IPS DF 19.7 (cell line): Measurements from ENCODE around the gene GPR180.
"Not testable (repeated sequence)": the region's sequence is repeated elsewhere in the genome, so short reads cannot be mapped to it uniquely, and the experiment has no call there.

Experiments used
- DNase-seq: peaks from one replicate; pipeline ENCODE4 v3.0.0-alpha.2; 2013; ENCODE audit warnings: low read depth, low spot score

GPR180 gene

DNA sequence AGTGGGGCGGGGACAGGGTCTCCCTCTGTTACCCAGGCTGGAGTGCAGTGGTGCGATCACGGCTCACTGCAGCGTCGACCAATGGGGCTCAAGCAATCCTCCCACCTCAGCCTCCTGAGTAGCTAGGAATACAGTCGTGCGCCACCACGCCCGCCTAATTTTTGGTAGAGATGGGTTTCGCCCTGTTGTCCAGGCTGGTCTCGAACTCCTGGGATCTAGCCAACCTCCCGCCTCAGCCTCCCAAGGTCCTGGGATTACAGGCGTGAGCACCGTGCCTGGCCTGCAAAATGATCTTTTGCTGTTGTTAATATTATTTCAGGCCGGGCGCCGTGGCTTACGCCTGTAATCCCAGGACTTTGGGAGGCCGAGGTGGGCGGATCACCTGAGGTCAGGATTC lies 5.1 kb upstream of the GPR180 start:
- DNase-seq, result no peak

DNA sequence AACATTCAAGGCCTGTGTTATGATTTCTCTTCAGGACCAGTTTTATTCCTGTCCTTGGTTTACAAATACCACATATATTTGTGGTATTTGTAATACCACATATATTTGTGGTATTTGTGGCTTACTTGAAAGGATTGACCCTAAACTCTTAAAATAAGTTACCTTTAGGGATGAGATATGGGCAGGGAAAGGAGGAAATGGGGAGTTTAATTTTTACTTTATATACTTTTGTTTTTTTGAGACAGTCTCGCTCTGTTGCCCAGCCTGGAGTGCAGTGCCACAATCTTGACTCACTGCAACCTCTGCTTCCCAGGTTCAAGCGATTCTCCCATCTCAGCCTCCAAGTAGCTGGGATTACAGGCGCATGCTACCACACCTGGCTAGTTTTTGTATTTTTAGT lies 3.4 kb upstream of the GPR180 start:
- DNase-seq, result no peak

- no peak for DNase-seq
These were observed 1.8 kb upstream of the GPR180 start for GRCh38 chr13:94599877-94600276.

GRCh38 chr13:94602467-94602866 lies 810 bp downstream of the GPR180 start:
- DNase-seq, result no peak

DNA sequence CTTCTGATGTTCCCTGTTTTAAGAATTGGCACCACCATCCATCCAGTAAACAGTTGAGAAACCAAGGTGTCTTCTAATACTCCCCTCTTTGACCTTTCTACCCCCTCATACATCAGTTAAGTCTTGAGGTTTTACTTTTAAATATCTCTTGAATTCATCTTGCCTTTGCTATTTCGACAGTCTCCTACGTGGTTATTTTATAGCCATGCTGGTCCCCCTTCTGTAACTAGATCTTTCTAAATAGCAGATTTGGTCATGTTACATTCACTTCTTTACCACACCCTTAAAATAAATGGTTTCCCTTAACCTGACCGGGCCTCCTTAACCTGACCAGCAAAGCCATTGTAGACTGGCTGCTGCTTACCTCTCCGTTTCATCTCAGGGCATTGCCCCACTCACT lies 5.4 kb downstream of the GPR180 start:
- DNase-seq, result no peak

DNA sequence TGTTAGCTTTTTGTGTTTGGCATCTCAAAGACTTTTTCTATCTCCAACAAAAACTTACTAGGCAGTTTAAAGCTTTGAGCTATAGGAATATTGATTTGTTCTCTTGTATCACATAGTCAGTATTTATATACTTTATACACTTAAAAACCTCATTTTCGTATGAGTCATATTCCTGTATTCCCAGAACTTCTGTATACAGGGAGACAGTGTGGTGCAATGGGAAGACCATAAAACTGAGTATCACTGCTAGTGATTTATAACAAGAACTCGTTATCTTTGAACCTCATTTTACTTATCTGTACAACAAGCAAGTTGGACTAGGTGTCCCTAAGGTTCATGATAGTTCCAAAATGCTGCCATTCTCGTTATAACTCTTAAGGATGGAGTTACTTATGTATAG lies 6.3 kb downstream of the GPR180 start:
- DNase-seq, result no peak

DNA sequence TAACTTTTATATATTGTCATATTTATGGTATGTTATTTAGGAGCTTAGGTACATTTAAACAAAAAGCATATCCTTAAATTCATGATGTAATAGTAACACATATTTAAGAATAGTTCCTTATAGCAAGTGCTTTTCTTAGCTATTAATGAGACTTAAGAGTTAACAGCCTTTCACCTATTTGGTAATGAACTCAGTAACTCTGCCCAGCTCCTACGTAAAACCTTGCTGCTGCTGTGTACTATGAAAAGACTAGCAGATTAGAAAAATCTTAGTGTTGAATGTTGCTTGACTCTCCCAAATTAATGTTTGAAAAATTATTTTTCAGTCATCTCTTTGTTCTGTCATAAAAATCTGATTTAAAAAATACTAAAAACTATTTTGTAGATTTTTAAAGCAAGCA lies 6.9 kb downstream of the GPR180 start:
- DNase-seq, result no peak

GRCh38 chr13:94609196-94609595 lies 7.5 kb downstream of the GPR180 start:
- DNase-seq, result no peak

DNA sequence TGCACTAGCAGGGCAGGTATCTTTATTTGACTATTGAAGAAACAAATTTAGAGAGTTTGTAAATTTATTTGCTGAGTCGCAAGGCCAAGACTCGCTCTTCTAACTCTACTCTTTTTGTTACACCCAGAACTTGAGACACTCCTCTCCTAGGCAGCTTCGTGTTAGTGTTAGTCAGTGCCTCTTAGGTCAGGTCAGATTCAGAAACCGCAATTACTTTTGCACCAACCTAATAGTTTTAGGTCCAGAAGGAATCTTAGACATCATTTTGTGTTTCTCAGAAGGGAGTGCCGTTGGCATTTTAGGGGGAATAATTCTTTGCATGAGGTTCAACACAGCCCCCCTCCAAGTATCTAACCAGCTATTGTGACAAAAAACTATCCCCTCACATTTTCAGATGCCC lies 8.8 kb downstream of the GPR180 start:
- DNase-seq, result no peak

GRCh38 chr13:94612050-94612449 lies 10.4 kb downstream of the GPR180 start:
- DNase-seq, result no peak

DNA sequence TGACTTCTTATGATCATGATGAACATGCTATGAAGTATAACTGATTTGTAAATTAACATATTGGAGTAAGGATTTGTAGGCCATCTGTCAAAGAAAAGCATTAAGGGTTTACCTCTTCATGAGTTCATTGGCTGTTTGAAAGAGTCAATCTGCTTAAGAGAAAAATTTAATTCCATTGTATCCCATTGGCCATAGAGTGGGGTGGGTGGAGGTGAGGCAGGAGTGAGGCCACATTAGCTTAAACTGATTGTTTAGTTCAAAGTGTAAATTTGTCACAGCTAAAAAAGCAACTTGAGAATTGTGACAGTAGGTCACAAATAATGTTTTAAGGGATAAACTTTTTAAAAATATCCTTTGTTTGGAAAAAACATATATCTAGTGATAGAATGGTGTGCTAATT lies 11.4 kb downstream of the GPR180 start:
- DNase-seq, result no peak

GRCh38 chr13:94617389-94618000 lies 15.8 kb downstream of the GPR180 start:
- DNase-seq, result no peak

DNA sequence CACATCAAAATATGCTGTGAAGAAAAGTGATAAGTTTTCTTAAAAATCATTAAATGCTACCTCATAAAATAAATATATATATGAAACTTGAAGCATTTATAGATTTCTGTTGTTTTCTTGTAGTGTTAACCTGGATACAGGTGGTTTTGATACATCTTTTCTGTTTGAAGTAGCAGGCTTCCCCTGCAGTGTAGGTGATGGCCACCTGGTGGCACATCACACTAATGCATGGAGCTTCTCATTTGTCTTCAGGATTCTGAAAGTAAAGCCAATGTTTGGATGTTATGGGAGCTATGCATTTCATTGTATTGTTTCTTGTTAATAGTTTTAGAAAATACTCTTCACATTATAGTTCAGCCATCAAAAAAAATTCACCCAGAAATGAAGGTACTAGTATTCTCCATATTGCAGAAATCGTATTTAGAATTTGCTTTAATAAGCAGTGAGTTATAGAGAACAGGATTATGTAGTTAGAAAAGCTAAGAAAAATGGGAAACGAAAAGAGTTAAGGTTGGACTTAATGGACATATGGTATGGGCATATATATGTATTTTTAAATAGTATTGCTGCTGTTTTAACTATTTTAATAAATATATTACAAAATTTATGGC lies 18.7 kb downstream of the GPR180 start:
- DNase-seq, result no peak

GRCh38 chr13:94622344-94622743 lies 20.7 kb downstream of the GPR180 start:
- DNase-seq, result no peak

DNA sequence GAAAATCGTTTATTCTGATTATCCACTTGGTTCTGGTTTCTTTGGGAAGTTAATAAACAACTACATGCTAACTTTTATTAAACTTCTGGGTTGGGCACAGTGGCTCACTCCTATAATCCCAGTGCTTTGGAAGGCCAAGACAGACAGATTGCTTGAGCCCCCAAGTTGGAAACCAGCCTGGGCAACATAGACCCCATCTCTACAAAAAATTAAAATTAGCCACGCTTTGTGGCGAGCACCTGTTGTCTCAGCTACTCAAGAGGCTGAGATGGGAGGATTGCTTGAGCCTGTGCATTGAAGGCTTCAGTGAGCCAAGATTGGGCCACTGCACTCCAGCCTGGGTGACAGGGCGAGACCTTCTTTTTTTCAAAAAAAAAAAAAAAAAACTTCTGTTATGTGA lies 21.7 kb downstream of the GPR180 start:
- no peak for DNase-seq

DNA sequence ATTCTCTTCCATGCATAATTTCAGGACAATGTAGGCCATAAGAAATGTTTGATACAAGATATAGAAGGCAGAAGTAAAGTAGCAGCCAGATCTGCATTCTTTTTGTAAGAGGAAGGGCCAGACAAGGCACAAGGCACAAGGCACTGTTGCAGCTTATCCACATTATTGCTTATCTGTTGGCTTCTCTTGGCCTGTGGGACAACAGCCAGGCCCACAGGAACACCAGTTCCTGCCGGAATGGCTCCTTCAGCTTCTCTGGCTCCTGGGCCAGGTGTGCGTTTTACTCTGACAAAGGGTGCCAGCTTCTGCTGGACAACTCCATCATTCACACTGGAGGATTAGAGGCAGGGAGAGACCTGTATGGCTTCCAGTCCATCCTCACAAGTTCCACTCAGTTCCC lies 29.2 kb downstream of the GPR180 start:
- DNase-seq, result no peak

- no peak for DNase-seq
These were observed 30.7 kb downstream of the GPR180 start for GRCh38 chr13:94632226-94632980.

- DNase-seq, result not testable (repeated sequence)
These were observed 34.4 kb downstream of the GPR180 start for GRCh38 chr13:94636096-94636495.

GRCh38 chr13:94636942-94637578 lies 35.4 kb downstream of the GPR180 start:
- no peak for DNase-seq

DNA sequence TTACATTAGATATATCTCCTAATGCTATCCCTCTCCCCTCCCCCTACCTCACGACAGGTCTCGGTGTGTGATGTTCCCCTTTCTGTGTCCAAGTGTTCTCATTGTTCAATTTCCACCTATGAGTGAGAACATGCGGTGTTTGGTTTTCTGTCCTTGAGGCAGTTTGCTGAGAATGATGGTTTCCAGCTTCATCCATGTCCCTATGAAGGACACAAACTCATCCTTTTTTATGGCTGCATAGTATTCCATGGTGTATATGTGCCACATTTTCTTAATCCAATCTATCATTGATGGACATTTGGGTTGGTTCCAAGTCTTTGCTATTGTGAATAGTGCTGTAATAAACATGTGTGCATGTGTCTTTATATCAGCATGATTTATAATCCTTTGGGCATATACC lies 36.0 kb downstream of the GPR180 start:
- not testable (repeated sequence) for DNase-seq

- no peak for DNase-seq
These were observed 39.1 kb downstream of the GPR180 start for GRCh38 chr13:94640721-94641120.

DNA sequence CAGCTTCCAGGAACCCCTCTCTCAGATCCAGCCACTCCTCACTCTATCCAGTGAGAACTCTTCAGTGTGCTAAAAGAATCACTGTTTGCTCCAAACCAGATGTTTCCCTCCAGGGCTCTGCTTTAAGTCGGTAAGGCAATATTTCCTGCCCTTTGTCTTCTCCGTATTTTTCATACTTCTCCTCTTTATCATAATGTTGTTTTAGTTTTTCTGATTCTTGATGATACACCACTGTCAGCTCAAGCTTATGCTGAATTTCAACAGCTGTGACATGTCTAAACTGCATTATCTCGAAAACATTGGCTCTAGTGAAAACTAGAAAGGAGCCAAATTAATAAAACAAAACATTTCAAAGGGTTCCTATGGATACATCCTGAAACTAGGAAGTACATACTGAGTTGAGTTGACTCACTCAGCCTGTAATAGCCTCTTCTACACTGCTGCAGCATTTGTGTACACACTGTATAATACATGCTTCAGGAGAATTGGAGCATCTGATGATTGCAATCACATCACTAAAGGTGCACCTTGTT lies 39.8 kb downstream of the GPR180 start:
- DNase-seq, result no peak
